K562 (cell line): ENCODE measurements around the gene GCN1. TPM values are rescaled to one million over a fixed set of nuclear protein-coding genes. Genes with fewer than 3 reads are reported as not detected.
A peak's percentile ranks its signal among the peaks of the same experiment; 100 is the strongest.

Experiments
- CBX3 ChIP-seq, 2 experiments: IDR thresholded peaks; 1 replicate in 1 of 2; 2 replicates in 1 of 2; pipeline ENCODE4 v1.6.1; 2012; ENCODE audit warnings: inconsistent platforms in 2 of 2, low read length in 2 of 2, borderline replicate concordance in 1 of 2, control low read depth in 1 of 2
- COPS2 ChIP-seq: fragments of 450-650 bp; conservative IDR thresholded peaks from 2 replicates; pipeline ENCODE4 v1.6.1; 2016; ENCODE audit warnings: mild to moderate bottlenecking, moderate library complexity
- FUS ChIP-seq: fragments of 200-400 bp; formaldehyde crosslinking; optimal IDR thresholded peaks from 2 replicates; pipeline ENCODE3; 2017; ENCODE audit warnings: low read depth, low read length
- KLF1 ChIP-seq: fragments of 450-650 bp; IDR thresholded peaks from 2 replicates; pipeline ENCODE4 v1.6.1; 2016; ENCODE audit warnings: missing genetic modification characterization, missing compliant biosample characterization
- MYC ChIP-seq, 2 experiments: fragments of 250-450 bp in 1 of 2; sonication (Bioruptor Pico) in 1 of 2; IDR thresholded peaks; 2 replicates each; pipeline versions ENCODE4 v1.5.1 to v1.6.1; 2012 to 2021; ENCODE audit warnings: low read depth in 2 of 2, borderline replicate concordance in 1 of 2, improper control_type of control experiment in 1 of 2, low read length in 1 of 2, mild to moderate bottlenecking in 1 of 2, moderate library complexity in 1 of 2
- NR2C1 ChIP-seq, 2 experiments: fragments of 450-650 bp; IDR thresholded peaks; 2 replicates each; pipeline ENCODE4 v1.6.1; 2017; ENCODE audit warnings: mild to moderate bottlenecking in 2 of 2, antibody characterized with exemption in 1 of 2, inconsistent platforms in 1 of 2, missing compliant biosample characterization in 1 of 2, missing genetic modification characterization in 1 of 2
- POLR2B ChIP-seq: fragments of 450-650 bp; IDR thresholded peaks from 2 replicates; pipeline ENCODE4 v1.6.1; 2018; ENCODE audit warnings: low read depth; ENCODE audit not compliant: partially characterized antibody
- SIN3A ChIP-seq, 2 experiments: fragments of 150-350 bp in 1 of 2; IDR thresholded peaks; 2 replicates each; pipeline ENCODE4 v1.6.1; 2011 to 2016; ENCODE audit warnings: borderline replicate concordance in 2 of 2, low read depth in 2 of 2, low read length in 2 of 2, mild to moderate bottlenecking in 2 of 2, moderate library complexity in 2 of 2; ENCODE audit not compliant: control insufficient read depth in 1 of 2
- SMAD2 ChIP-seq: fragments of 150-350 bp; IDR thresholded peaks from 2 replicates; pipeline ENCODE4 v1.6.1; 2014; ENCODE audit warnings: low read depth, mild to moderate bottlenecking, low read length
- TAF1 ChIP-seq: IDR thresholded peaks from 2 replicates; pipeline ENCODE4 v1.6.1; 2011; ENCODE audit warnings: mild to moderate bottlenecking, low read length, moderate library complexity; ENCODE audit not compliant: insufficient read depth, control insufficient read depth, severe bottlenecking; ENCODE audit errors: extremely low read depth
- ZBTB2 ChIP-seq: fragments of 450-650 bp; IDR thresholded peaks from 2 replicates; pipeline ENCODE4 v1.6.1; 2016; ENCODE audit warnings: antibody characterized with exemption
- ZNF316 ChIP-seq: fragments of 450-650 bp; IDR thresholded peaks from 2 replicates; pipeline ENCODE4 v1.6.1; 2016
- ZNF395 ChIP-seq: fragments of 200-800 bp; sonication (Bioruptor generic); IDR thresholded peaks from 2 replicates; pipeline ENCODE4 v1.6.1; 2017; ENCODE audit warnings: missing genetic modification characterization, missing compliant biosample characterization
- ZNF407 ChIP-seq: fragments of 450-650 bp; IDR thresholded peaks from 2 replicates; pipeline ENCODE4 v1.6.1; 2016; ENCODE audit warnings: low read depth
- ZNF717 ChIP-seq: fragments of 250-450 bp; sonication (Bioruptor Pico); IDR thresholded peaks from 2 replicates; pipeline ENCODE4 v1.5.0; 2021
- polyA plus RNA-seq, 8 experiments: library from polyadenylated mRNA; depleted of rRNA in 4 of 8; stranded (reverse) in 5 of 8; unstranded in 3 of 8; fragments of >200 nt; fragmentation: Nextera tagmentation in 2 of 8; fragmentation: Illumina TruSeq in 1 of 8; extraction: Ambion mirVana in 2 of 8; extraction: Trizol in 1 of 8; gene quantifications; 2 replicates each; pipeline versions ENCODE4 v1.2.1 to v1.2.3, GENCODE V29; 2011 to 2014; ENCODE audit warnings: inconsistent platforms in 1 of 8, missing spikeins in 1 of 8
- total RNA-seq, 7 experiments: library from RNA; depleted of rRNA in 6 of 7; stranded (reverse); fragments of >200 nt in 6 of 7; fragmentation: Illumina TruSeq in 2 of 7; extraction: Trizol in 2 of 7; gene quantifications; 2 replicates each; pipeline versions ENCODE4 v1.2.1 to v1.2.3, GENCODE V29; 2011 to 2021; ENCODE audit warnings: low replicate concordance in 1 of 7

The GCN1 gene
- total and polyA plus RNA-seq, 9 of the 15 experiments (the other 6 are each of a cell fraction or from before 2014, with no cell fraction given), result 11.9 to 190 (median 51.7) TPM

- TF ChIP-seq SIN3A (IDR thresholded peaks at IDR 0.05; ENCODE audit: borderline replicate concordance in 2 of 2, control insufficient read depth in 1 of 2, low read depth in 2 of 2, low read length in 2 of 2), result no peak
- no peak for TF ChIP-seq MYC (IDR thresholded peaks at IDR 0.05; ENCODE audit: low read depth, low read length)
- TF ChIP-seq MYC (CRISPR knock-in tag; IDR thresholded peaks at IDR 0.05; ENCODE audit: borderline replicate concordance, low read depth), result no peak; the same call in 1 of the 2 replicates
- peak; percentile 99 for TF ChIP-seq ZNF316
- TF ChIP-seq TAF1, result peak; percentile 20
- TF ChIP-seq ZBTB2, result peak; percentile 0; the same call in 1 of the 2 replicates
- TF ChIP-seq KLF1 (tag), result no peak
- TF ChIP-seq NR2C1 (IDR thresholded peaks at IDR 0.05), result no peak
- 0 out of 2 replicates have a peak, but pooled peaks have one; percentile 30 for TF ChIP-seq NR2C1 (tag; IDR thresholded peaks at IDR 0.05)
- TF ChIP-seq SMAD2, result no peak
- no peak for TF ChIP-seq FUS
- TF ChIP-seq ZNF717 (CRISPR knock-in tag), result 0 out of 2 replicates have a peak, but pooled peaks have one; percentile 58
- TF ChIP-seq ZNF395 (CRISPR knock-in tag), result peak; percentile 20; the same call in 1 of the 2 replicates
- no peak for TF ChIP-seq ZNF407
- no peak for TF ChIP-seq COPS2
- TF ChIP-seq POLR2B, result peak; percentile 30
- 0 out of 3 replicates have a peak, but pooled peaks of 1 of the 2 experiments have one; percentile 5 for TF ChIP-seq CBX3 (IDR thresholded peaks at IDR 0.05; ENCODE audit: borderline replicate concordance in 1 of 2, low read length in 2 of 2)
Measured at GRCh38 chr12:120229487-120230325, 35.2 kb upstream of the GCN1 start (continued).
